PC-9 (cell line): ENCODE results near the gene HOXA5. TPM values are rescaled to one million over a fixed set of nuclear protein-coding genes. Genes with fewer than 3 reads are reported as not detected.

Experiments used
- BruUV-seq: library from RNA; stranded (reverse); fragments of 400-500 nt; replicated peaks from 2 replicates; lab custom pipeline; 2021; lab: Mats Ljungman, UMichigan
- CTCF ChIA-PET: fragments of 300-600 bp; sonication (Branson Sonifier 250); formaldehyde crosslinking; loops from one replicate; lab custom pipeline; 2022; ENCODE audit warnings: antibody characterized with exemption; lab: Charles Lee
- POLR2A ChIA-PET: fragments of 300-600 bp; sonication (Branson Sonifier 250); formaldehyde crosslinking; loops from one replicate; lab custom pipeline; 2022; ENCODE audit warnings: antibody characterized with exemption; ENCODE audit not compliant: unreplicated experiment; lab: Charles Lee
- DNase-seq, 2 experiments: peaks; one replicate each; pipeline versions ENCODE4 v3.0.0 to v3.0.0-alpha.2; 2015 to 2022; ENCODE audit warnings: mixed read lengths in 1 of 2
- H2AFZ ChIP-seq: fragments of 200-600 bp; sonication (generic); 2 replicates; pipeline ENCODE4 v1.8.1; 2017; ENCODE audit warnings: antibody characterized with exemption
- H3F3A ChIP-seq: fragments of 200-600 bp; sonication (generic); 2 replicates; pipeline ENCODE4 v1.8.1; 2017; ENCODE audit warnings: antibody characterized with exemption, mild to moderate bottlenecking, low read depth; ENCODE audit not compliant: insufficient read depth
- H3K27ac ChIP-seq: fragments of 200-600 bp; sonication (generic); 2 replicates; pipeline ENCODE4 v1.6.1; 2016; ENCODE audit warnings: mixed run types
- H3K27me3 ChIP-seq: fragments of 200-600 bp; sonication (generic); 2 replicates; pipeline ENCODE4 v1.6.1; 2016; ENCODE audit warnings: low read depth, mixed run types; ENCODE audit not compliant: insufficient read depth
- H3K36me3 ChIP-seq: fragments of 200-600 bp; sonication (generic); 2 replicates; pipeline ENCODE4 v1.6.1; 2016; ENCODE audit warnings: low read depth, mixed run types
- H3K4me1 ChIP-seq: fragments of 200-600 bp; sonication (generic); replicated peaks from 2 replicates; pipeline ENCODE4 v1.6.1; 2016; ENCODE audit warnings: mixed run types; ENCODE audit not compliant: insufficient read depth
- H3K4me2 ChIP-seq: fragments of 200-600 bp; sonication (generic); 2 replicates; pipeline ENCODE4 v1.6.1; 2017; ENCODE audit warnings: mixed run types
- H3K4me3 ChIP-seq: fragments of 200-600 bp; sonication (generic); 2 replicates; pipeline ENCODE4 v1.6.1; 2016; ENCODE audit warnings: mixed run types
- H3K79me2 ChIP-seq: fragments of 200-600 bp; sonication (generic); 2 replicates; pipeline ENCODE4 v1.6.1; 2017; ENCODE audit warnings: low read depth, mixed run types
- H3K9me2 ChIP-seq: fragments of 200-600 bp; sonication (generic); 2 replicates; pipeline ENCODE4 v1.8.1; 2017; ENCODE audit warnings: mild to moderate bottlenecking; ENCODE audit not compliant: insufficient read depth
- H3K9me3 ChIP-seq: fragments of 200-600 bp; sonication (generic); 2 replicates; pipeline ENCODE4 v1.8.1; 2016; ENCODE audit warnings: low read depth; ENCODE audit not compliant: insufficient read depth
- H4K20me1 ChIP-seq: fragments of 200-600 bp; sonication (generic); 2 replicates; pipeline ENCODE4 v1.8.1; 2017; ENCODE audit not compliant: insufficient read depth
- EZH2 ChIP-seq: fragments of 200-600 bp; sonication (generic); IDR thresholded peaks from 2 replicates; pipeline ENCODE4 v1.8.0; 2017; ENCODE audit warnings: antibody characterized with exemption, low read depth
- intact Hi-C: fragments of 100-400 bp; cut with micrococcal nuclease; formaldehyde crosslinking; loops from one replicate; pipeline ENCODE4 v1.10.0; 2022; ENCODE audit not compliant: unreplicated experiment
- total RNA-seq: library from RNA; stranded (reverse); gene quantifications from 2 replicates; pipeline ENCODE4 v1.2.3, GENCODE V29; 2021
- TF ChIP-seq, protein P1 (sequence below): fragments of 200-600 bp; sonication (generic); conservative IDR thresholded peaks from 2 replicates; pipeline ENCODE4 v1.6.1; 2017; ENCODE audit warnings: mixed run types, antibody characterized with exemption, mild to moderate bottlenecking, moderate library complexity

HOXA5 gene
- total RNA-seq, 1 experiment from 2014 or later: 1.0 TPM

- H4K20me1 ChIP-seq: no peaks in the 10 kb centered on the region
- peak overlapping the region; percentile 73 for H3K27ac ChIP-seq
- H3K79me2 ChIP-seq: no peaks in the 10 kb centered on the region
- H3K27me3 ChIP-seq: no peaks in the 10 kb centered on the region
- no peaks in the 10 kb centered on the region for H3K36me3 ChIP-seq
- ChIA-PET POLR2A (interaction anchor here (0.6 to 0.7 kb wide), 2 partner anchors 265 to 288 kb away, joined by 4 to 5 read pairs; no protein-coding TSS in a partner anchor), CTCF (interaction anchor here (0.7 to 1.6 kb wide), 2 partner anchors 14 to 274 kb away, joined by 3 to 5 read pairs; no protein-coding TSS in a partner anchor)
- H3K4me3 ChIP-seq: no peak overlapping the region; the same call in 1 of the 2 replicates
- intact Hi-C loops: no loop called here
- peak overlapping the region; percentile 86 for H3K4me2 ChIP-seq
- BruUV-seq: no TSS peak
- H3K4me1 ChIP-seq: peaks cover 42% of the 10 kb centered on the region
- H3K9me2 ChIP-seq: no peaks in the 10 kb centered on the region
- TF ChIP-seq EZH2: no peak
- TF ChIP-seq, protein P1, sequence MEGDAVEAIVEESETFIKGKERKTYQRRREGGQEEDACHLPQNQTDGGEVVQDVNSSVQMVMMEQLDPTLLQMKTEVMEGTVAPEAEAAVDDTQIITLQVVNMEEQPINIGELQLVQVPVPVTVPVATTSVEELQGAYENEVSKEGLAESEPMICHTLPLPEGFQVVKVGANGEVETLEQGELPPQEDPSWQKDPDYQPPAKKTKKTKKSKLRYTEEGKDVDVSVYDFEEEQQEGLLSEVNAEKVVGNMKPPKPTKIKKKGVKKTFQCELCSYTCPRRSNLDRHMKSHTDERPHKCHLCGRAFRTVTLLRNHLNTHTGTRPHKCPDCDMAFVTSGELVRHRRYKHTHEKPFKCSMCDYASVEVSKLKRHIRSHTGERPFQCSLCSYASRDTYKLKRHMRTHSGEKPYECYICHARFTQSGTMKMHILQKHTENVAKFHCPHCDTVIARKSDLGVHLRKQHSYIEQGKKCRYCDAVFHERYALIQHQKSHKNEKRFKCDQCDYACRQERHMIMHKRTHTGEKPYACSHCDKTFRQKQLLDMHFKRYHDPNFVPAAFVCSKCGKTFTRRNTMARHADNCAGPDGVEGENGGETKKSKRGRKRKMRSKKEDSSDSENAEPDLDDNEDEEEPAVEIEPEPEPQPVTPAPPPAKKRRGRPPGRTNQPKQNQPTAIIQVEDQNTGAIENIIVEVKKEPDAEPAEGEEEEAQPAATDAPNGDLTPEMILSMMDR: no peak
- H2AFZ ChIP-seq: no peak overlapping the region; the same call in 1 of the 2 replicates
- H3K9me3 ChIP-seq: no peaks in the 10 kb centered on the region
- peaks cover 28% of the 10 kb centered on the region for H3F3A ChIP-seq
- DNase-seq: peak in 1 of 2 experiments; percentile 75
Measured at GRCh38 chr7:27134392-27134791, 9.1 kb downstream of the HOXA5 start.

DNA sequence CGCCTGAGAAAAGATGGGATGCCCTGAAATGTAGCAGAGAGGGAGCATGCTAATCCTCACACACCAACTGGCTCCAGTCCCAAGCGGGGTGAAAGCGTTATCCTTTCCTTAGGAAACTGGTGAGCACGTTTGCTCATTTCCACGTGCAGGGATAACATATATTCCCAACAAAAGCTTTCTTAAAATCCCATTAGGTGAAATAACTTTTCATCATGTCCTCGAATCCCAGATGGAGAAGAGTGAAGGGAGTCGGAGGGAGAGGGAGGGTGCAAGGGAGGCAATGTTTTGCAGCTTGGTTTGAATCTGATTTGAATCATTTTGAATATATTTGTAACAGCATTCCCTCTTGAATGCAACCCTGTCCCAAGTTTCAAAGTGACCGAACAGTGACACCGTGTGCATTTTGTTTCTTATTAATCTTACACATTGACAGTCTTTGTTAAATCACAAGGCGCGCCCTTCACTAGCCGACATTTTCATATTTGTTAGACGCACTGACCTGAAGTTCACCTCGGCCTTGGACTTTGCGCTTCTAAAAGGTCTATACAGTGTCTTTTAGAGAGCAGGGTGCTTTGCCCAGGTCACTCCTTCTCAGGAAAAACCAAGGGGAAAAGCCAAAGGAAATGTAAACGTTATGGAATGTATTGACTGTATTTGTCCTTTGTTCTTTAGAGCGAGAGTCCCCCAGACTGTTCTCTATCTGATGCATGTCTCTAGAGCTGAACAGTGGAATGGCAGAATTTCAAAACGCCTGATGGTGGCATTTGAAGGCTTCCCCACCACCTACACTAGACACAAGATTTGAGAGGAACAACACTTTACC lies 9.9 kb downstream of the HOXA5 start:
- CTCF ChIA-PET: interaction anchor here (1.6 kb wide), 1 partner anchor 274 kb away, joined by 5 read pairs; no protein-coding TSS in a partner anchor
- H3K79me2 ChIP-seq: no peaks in the 10 kb centered on the region
- no peaks in the 10 kb centered on the region for H3K36me3 ChIP-seq
- H3K4me3 ChIP-seq: no peak overlapping the region
- POLR2A ChIA-PET: interaction anchor here (0.6 to 0.7 kb wide), 3 partner anchors 18 to 287 kb away, joined by 3 to 5 read pairs (median 4); no protein-coding TSS in a partner anchor
- H3K4me2 ChIP-seq: peak overlapping the region; percentile 86; the same call in 1 of the 2 replicates
- H3K4me1 ChIP-seq: peaks cover 42% of the 10 kb centered on the region
- no TSS peak for BruUV-seq
- peaks cover 28% of the 10 kb centered on the region for H3F3A ChIP-seq
- H3K27me3 ChIP-seq: no peaks in the 10 kb centered on the region
- no peak overlapping the region; the same call in 1 of the 2 replicates for H2AFZ ChIP-seq
- DNase-seq: no peak
- H3K9me3 ChIP-seq: no peaks in the 10 kb centered on the region
- no peaks in the 10 kb centered on the region for H3K9me2 ChIP-seq
- intact Hi-C loops: no loop called here
- TF ChIP-seq, protein P1: no peak
- TF ChIP-seq EZH2: no peak
- H4K20me1 ChIP-seq: no peaks in the 10 kb centered on the region
- peak overlapping the region; percentile 73 for H3K27ac ChIP-seq

DNA sequence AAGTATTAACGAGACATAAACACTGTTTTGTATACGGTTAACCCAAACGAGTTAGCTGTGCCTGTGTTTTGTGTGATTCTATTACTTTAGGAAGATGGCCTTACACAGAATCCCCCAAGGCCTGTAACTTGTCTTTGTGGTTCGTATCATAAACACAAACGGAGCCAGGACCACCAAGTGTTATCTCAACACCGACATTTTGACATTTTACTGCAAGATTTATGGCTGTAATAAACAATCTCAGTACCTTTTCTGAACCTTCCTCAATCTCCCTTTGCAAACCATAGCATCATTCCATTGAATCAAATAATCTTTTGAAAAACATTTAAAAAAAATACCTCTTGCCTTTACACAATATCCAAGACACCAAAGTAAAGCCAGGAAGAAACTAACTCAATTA lies 10.5 kb downstream of the HOXA5 start:
- peaks cover 44% of the 10 kb centered on the region for H3K4me1 ChIP-seq
- H3K4me3 ChIP-seq: no peak overlapping the region
- H3K79me2 ChIP-seq: no peaks in the 10 kb centered on the region
- TF ChIP-seq, protein P1: no peak
- no peak for TF ChIP-seq EZH2
- POLR2A ChIA-PET: interaction anchor here (0.6 kb wide), 1 partner anchor 17 kb away, joined by 3 read pairs; no protein-coding TSS in a partner anchor
- H3K27ac ChIP-seq: no peak overlapping the region
- H3F3A ChIP-seq: peaks cover 28% of the 10 kb centered on the region
- no TSS peak for BruUV-seq
- H4K20me1 ChIP-seq: no peaks in the 10 kb centered on the region
- H3K9me3 ChIP-seq: no peaks in the 10 kb centered on the region
- DNase-seq: no peak
- no peak overlapping the region for H3K4me2 ChIP-seq
- intact Hi-C loops: no loop called here
- CTCF ChIA-PET: no interaction called here
- no peaks in the 10 kb centered on the region for H3K27me3 ChIP-seq
- no peaks in the 10 kb centered on the region for H3K9me2 ChIP-seq
- H3K36me3 ChIP-seq: no peaks in the 10 kb centered on the region
- H2AFZ ChIP-seq: no peak overlapping the region
